Mesodermal cell (in vitro differentiated cells): Measurements from ENCODE around the gene MSH3.

Source experiments
- H3K27ac ChIP-seq: 2 replicates; pipeline ENCODE4 v1.7.0; 2013; ENCODE audit warnings: mild to moderate bottlenecking, low read depth, low read length, moderate library complexity; ENCODE audit not compliant: severe bottlenecking
- H3K36me3 ChIP-seq: 2 replicates; pipeline ENCODE4 v1.7.1; 2013; ENCODE audit warnings: mild to moderate bottlenecking, low read length, moderate library complexity; ENCODE audit not compliant: control insufficient read depth, insufficient read depth
- H3K4me1 ChIP-seq: one replicate; pipeline ENCODE4 v1.7.1; 2013; ENCODE audit warnings: mild to moderate bottlenecking, low read length; ENCODE audit not compliant: insufficient read depth, control insufficient read depth, poor library complexity, severe bottlenecking
- H3K4me3 ChIP-seq: 2 replicates; pipeline ENCODE4 v1.7.0; 2013; ENCODE audit warnings: low read length, control low read depth, mild to moderate bottlenecking; ENCODE audit not compliant: insufficient read depth, poor library complexity, severe bottlenecking; ENCODE audit errors: extremely low read depth
- H3K9me3 ChIP-seq: 2 replicates; pipeline ENCODE4 v1.7.1; 2013; ENCODE audit warnings: mild to moderate bottlenecking, low read length, moderate library complexity; ENCODE audit not compliant: control insufficient read depth
- WGBS, 2 experiments: methylation state at CpG; one replicate each; pipeline ENCODE4 v1.1.5; 2013; ENCODE audit warnings: missing lambda C conversion rate in 2 of 2; ENCODE audit not compliant: insufficient coverage in 2 of 2; 5-methylcytosine and 5-hydroxymethylcytosine counted together

Gene MSH3

GRCh38 chr5:80920333-80920732 is 265.9 kb downstream of the MSH3 start:
- Histone ChIP-seq H3K4me3 (no peak overlapping the region), H3K27ac (no peak overlapping the region), H3K4me1 (peaks cover 3% of the 10 kb centered on the region), H3K36me3 (no peaks in the 10 kb centered on the region), H3K9me3 (no peaks in the 10 kb centered on the region)

- Histone ChIP-seq H3K27ac (no peak overlapping the region), H3K9me3 (no peaks in the 10 kb centered on the region), H3K4me3 (no peak overlapping the region), H3K4me1 (no peaks in the 10 kb centered on the region), H3K36me3 (no peaks in the 10 kb centered on the region)
Observed at GRCh38 chr5:80921026-80921425, 266.6 kb downstream of the MSH3 start.

GRCh38 chr5:80925931-80926330 is 271.5 kb downstream of the MSH3 start:
- Histone ChIP-seq H3K4me1 (no peaks in the 10 kb centered on the region), H3K4me3 (no peak overlapping the region), H3K9me3 (no peaks in the 10 kb centered on the region), H3K27ac (no peak overlapping the region), H3K36me3 (no peaks in the 10 kb centered on the region)
- WGBS, 2 experiments = no CpG with 5 or more reads among the region's 1 CpG
